GM23248 (cell line): ENCODE data around the gene UBE2H. TPM values are rescaled to one million over a fixed set of nuclear protein-coding genes. Genes with fewer than 3 reads are reported as not detected.
A peak's percentile ranks its signal among the peaks of the same experiment; 100 is the strongest.

Experiments
- DNase-seq: peaks from one replicate; pipeline ENCODE4 v3.0.0-alpha.2; 2015
- H2AFZ ChIP-seq: fragments of 200-600 bp; sonication (generic); 2 replicates; pipeline ENCODE4 v1.6.1; 2016; ENCODE audit warnings: antibody characterized with exemption
- H3F3A ChIP-seq: fragments of 200-600 bp; sonication (generic); 2 replicates; pipeline ENCODE4 v1.6.1; 2016; ENCODE audit warnings: mild to moderate bottlenecking, antibody characterized with exemption, mixed run types; ENCODE audit not compliant: insufficient read depth
- H3K27ac ChIP-seq: fragments of 200-600 bp; sonication (generic); 2 replicates; pipeline ENCODE4 v1.5.1; 2016; ENCODE audit warnings: mild to moderate bottlenecking
- H3K27me3 ChIP-seq: fragments of 200-600 bp; sonication (generic); replicated peaks from 2 replicates; pipeline ENCODE4 v1.6.1; 2016; ENCODE audit warnings: mild to moderate bottlenecking; ENCODE audit not compliant: insufficient read depth
- H3K36me3 ChIP-seq: fragments of 200-600 bp; sonication (generic); 2 replicates; pipeline ENCODE4 v1.6.1; 2016; ENCODE audit warnings: low read depth, mild to moderate bottlenecking
- H3K4me1 ChIP-seq: fragments of 200-600 bp; sonication (generic); 2 replicates; pipeline ENCODE4 v1.6.1; 2016; ENCODE audit warnings: mild to moderate bottlenecking; ENCODE audit not compliant: insufficient read depth
- H3K4me2 ChIP-seq: fragments of 200-600 bp; sonication (generic); one replicate; pipeline ENCODE4 v1.6.1; 2016; ENCODE audit warnings: mild to moderate bottlenecking; ENCODE audit not compliant: unreplicated experiment
- H3K4me3 ChIP-seq: fragments of 200-600 bp; sonication (generic); 2 replicates; pipeline ENCODE4 v1.5.1; 2016; ENCODE audit warnings: mild to moderate bottlenecking
- H3K79me2 ChIP-seq: fragments of 200-600 bp; sonication (generic); 2 replicates; pipeline ENCODE4 v1.6.1; 2016; ENCODE audit warnings: mild to moderate bottlenecking; ENCODE audit not compliant: insufficient read depth
- H3K9ac ChIP-seq: fragments of 200-600 bp; sonication (generic); 2 replicates; pipeline ENCODE4 v1.6.1; 2016; ENCODE audit warnings: mild to moderate bottlenecking
- H3K9me2 ChIP-seq: fragments of 200-600 bp; sonication (generic); 2 replicates; pipeline ENCODE4 v1.6.1; 2016; ENCODE audit warnings: mixed run types, mild to moderate bottlenecking, moderate library complexity; ENCODE audit not compliant: insufficient read depth
- H3K9me3 ChIP-seq: fragments of 200-600 bp; sonication (generic); one replicate; pipeline ENCODE4 v1.6.1; 2017; ENCODE audit warnings: low read depth
- H4K20me1 ChIP-seq: fragments of 200-600 bp; sonication (generic); 2 replicates; pipeline ENCODE4 v1.6.0; 2016; ENCODE audit not compliant: insufficient read depth
- EZH2 ChIP-seq: fragments of 200-600 bp; sonication (generic); IDR thresholded peaks from 2 replicates; pipeline ENCODE4 v1.6.1; 2018; ENCODE audit warnings: antibody characterized with exemption, mild to moderate bottlenecking; ENCODE audit not compliant: insufficient read depth, poor library complexity, severe bottlenecking
- EZH2phosphoT487 ChIP-seq: fragments of 200-600 bp; sonication (generic); IDR thresholded peaks from 2 replicates; pipeline ENCODE4 v1.6.1; 2018; ENCODE audit warnings: antibody characterized with exemption, moderate library complexity, mild to moderate bottlenecking, low read depth; ENCODE audit not compliant: insufficient read depth
- WGBS, 2 experiments: methylation state at CpG; one replicate each; pipeline ENCODE4 v1.1.6; 2015 to 2017; ENCODE audit warnings: low lambda C conversion rate in 2 of 2, low coverage in 1 of 2; ENCODE audit errors: missing lambda C conversion rate in 2 of 2; 5-methylcytosine and 5-hydroxymethylcytosine counted together
- in situ Hi-C: fragments of 300-500 bp; cut with MboI; formaldehyde crosslinking; loops from 2 replicates; pipeline ENCODE4 v1.15.0; 2020
- polyA plus RNA-seq: library from polyadenylated mRNA; unstranded; fragments of >200 nt; fragmentation: Nextera tagmentation; extraction: Ambion mirVana; gene quantifications from 2 replicates; pipeline ENCODE4 v1.2.1, GENCODE V29; 2016
- total RNA-seq: library from RNA; depleted of rRNA; stranded (reverse); fragments of >200 nt; shearing (Covaris generic); gene quantifications from 2 replicates; pipeline ENCODE4 v1.2.3, GENCODE V29; 2014

Gene UBE2H
- total and polyA plus RNA-seq, 2 experiments from 2014 or later: 40.7 to 44.4 TPM

DNA sequence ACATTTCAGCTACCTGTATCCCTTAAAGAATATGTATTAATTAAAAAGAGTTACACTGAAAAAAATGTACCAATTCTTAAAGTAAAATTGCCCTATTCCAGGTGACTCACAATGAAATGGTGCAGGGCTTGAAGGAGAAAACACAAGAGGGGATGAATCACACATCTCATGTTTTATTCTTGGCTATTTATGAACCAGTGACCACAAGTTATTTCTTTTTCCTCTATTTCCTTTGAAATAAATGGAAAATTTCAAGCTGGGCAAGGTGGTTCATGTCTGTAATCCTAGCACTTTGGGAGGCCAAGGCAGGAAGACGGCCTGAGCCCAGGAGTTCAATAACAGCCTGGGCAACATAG lies 106.8 kb downstream of the UBE2H start:
- Histone ChIP-seq H3K79me2 (peaks cover 65% of the 10 kb centered on the region), H3K4me1 (peaks cover 36% of the 10 kb centered on the region), H3K4me3 (peak overlapping the region; percentile 30; the same call in 1 of the 2 replicates), H4K20me1 (no peaks in the 10 kb centered on the region), H3K4me2 (peak overlapping the region; percentile 56), H3K36me3 (no peaks in the 10 kb centered on the region), H3K9me3 (no peaks in the 10 kb centered on the region), H2AFZ (no peak overlapping the region), H3F3A (peaks cover 37% of the 10 kb centered on the region), H3K9ac (peak overlapping the region; percentile 62), H3K9me2 (no peaks in the 10 kb centered on the region), H3K27ac (peak overlapping the region; percentile 94), H3K27me3 (no peaks in the 10 kb centered on the region)
- TF ChIP-seq EZH2 (no peak), EZH2phosphoT487 (no peak)
- WGBS, 2 experiments: 5 to 7% methylated on average over 1 of the region's 1 CpG
- DNase-seq: peak; percentile 91
- in situ Hi-C loops: loop anchor here (10.0 kb wide), 1 partner anchor 159 kb away; no protein-coding TSS in a partner anchor

DNA sequence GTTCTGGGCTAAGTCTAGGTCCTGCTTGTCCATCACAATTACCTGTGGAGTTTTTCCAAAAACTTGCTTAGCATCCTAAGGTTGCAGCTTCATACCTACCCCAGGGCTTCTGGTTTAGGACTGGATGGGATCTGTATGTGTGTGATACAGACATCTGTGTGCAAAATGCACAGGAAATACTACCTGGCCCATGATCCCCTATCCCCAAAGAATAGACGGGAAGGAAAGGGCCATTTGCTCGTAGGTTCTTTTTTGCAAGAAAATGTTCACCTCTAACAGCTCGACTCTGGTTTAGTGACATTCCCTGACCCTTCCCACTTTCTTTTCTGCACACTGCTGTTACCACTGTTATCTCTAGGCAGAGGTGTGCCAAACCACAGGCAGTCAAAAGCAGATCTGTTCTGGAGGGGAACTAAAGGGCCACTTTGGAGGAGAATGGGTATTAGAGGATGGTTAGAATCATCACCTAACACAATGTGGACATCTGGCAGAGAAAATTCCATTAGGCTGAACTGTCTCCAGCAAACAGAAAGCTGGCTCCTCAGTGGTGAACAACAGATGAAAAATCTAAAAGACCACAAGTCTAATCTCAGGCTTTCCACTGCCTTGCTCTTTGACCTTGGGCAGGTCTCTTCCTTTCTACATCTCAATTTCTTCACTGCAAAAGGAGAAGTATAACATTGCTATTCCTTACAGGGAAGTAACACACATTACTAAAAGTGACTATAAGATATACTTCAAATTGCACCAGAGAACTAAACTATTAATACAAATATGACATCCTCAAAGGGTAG lies 107.4 kb downstream of the UBE2H start:
- H3K4me1 ChIP-seq: peaks cover 41% of the 10 kb centered on the region
- no peaks in the 10 kb centered on the region for H3K27me3 ChIP-seq
- H3K9me3 ChIP-seq: no peaks in the 10 kb centered on the region
- 67 to 71% methylated on average over 3 of the region's 3 CpGs for WGBS, 2 experiments
- peaks cover 43% of the 10 kb centered on the region for H3F3A ChIP-seq
- no peak overlapping the region for H2AFZ ChIP-seq
- H3K27ac ChIP-seq: peak overlapping the region; percentile 94
- no peaks in the 10 kb centered on the region for H4K20me1 ChIP-seq
- peak overlapping the region; percentile 56 for H3K4me2 ChIP-seq
- no peak for TF ChIP-seq EZH2phosphoT487
- no peak for TF ChIP-seq EZH2
- in situ Hi-C loops: loop anchor here (10.0 kb wide), 1 partner anchor 159 kb away; no protein-coding TSS in a partner anchor
- peaks cover 60% of the 10 kb centered on the region for H3K79me2 ChIP-seq
- DNase-seq: peak; percentile 88
- peak overlapping the region; percentile 62 for H3K9ac ChIP-seq
- no peaks in the 10 kb centered on the region for H3K9me2 ChIP-seq
- H3K4me3 ChIP-seq: peak overlapping the region; percentile 30; the same call in 1 of the 2 replicates
- H3K36me3 ChIP-seq: no peaks in the 10 kb centered on the region

DNA sequence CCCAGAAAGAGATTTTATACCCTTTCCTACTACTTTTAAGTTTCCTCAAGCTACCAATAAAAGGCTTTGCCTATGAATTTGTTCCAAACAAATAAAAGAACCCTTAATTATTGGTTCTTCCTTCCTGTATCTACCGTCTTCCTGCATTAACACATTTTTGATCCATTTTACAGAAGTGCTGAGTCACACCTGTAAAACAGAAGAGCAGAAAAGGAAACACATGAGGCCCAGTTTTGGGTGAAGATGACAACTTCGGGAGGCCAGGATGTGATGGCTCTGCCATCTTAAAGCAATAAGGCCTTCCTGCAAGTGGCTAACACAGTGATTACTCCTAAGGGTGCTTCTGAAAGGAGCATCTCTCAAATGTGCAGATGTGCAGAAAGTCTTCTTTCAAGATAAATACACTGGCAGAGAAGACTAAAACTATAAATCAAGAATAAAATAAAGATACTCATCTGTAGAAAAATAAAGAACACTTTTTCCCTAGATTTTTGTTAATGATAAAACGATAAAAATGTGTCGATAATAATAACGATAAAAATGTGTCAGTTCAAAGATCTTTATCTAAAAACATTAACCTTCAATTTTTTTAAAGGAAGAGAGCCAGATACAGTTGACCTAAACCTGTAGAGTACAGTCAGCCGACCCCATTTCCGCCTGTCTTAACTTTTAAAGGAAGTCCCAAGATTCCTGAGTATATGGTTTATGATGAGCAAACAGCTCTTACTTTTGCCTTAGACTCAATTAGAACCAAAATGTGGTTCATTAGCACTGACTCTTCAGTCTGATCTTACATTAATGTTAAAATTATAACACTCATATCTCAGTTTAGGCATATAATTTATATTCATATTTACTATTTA lies 108.6 kb downstream of the UBE2H start:
- Histone ChIP-seq H3K27me3 (no peaks in the 10 kb centered on the region), H3K4me1 (peaks cover 49% of the 10 kb centered on the region), H3K9ac (no peak overlapping the region), H3F3A (peaks cover 54% of the 10 kb centered on the region), H2AFZ (no peak overlapping the region), H3K4me2 (no peak overlapping the region), H4K20me1 (no peaks in the 10 kb centered on the region), H3K27ac (no peak overlapping the region), H3K9me3 (no peaks in the 10 kb centered on the region), H3K9me2 (no peaks in the 10 kb centered on the region), H3K79me2 (peaks cover 52% of the 10 kb centered on the region), H3K36me3 (no peaks in the 10 kb centered on the region), H3K4me3 (no peak overlapping the region)
- TF ChIP-seq EZH2phosphoT487 (no peak), EZH2 (no peak)
- 81% methylated on average over 7 of the region's 7 CpGs for WGBS, 2 experiments
- in situ Hi-C loops: loop anchor here (10.0 kb wide), 1 partner anchor 161 kb away; no protein-coding TSS in a partner anchor
- DNase-seq: peak; percentile 21

DNA sequence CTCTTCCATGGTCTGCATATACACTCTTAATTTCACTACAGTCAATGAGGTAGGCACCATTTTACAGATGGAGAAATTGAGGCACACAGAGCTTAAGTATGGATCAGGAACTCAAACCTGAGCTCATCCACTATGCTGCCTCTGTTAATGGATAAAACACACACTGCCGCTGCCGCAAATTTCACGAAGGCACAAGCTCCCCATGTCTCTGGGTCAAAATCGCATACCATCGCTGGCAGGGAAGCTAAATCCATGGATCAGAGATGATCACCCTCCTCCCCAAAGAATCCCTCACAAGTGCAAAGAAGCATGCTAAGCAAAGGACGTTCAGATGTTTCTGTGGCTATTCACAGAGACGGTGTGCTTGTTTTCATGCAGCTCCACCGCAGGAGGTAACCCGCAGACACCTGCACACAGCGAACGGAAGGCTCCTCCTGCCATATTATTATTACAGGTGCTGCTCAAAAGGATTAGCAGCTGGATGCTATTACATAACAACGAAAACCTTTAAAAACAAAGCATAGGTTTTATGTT lies 109.3 kb downstream of the UBE2H start:
- DNase-seq: no peak
- Histone ChIP-seq H3K4me3 (no peak overlapping the region), H3K9me2 (no peaks in the 10 kb centered on the region), H4K20me1 (no peaks in the 10 kb centered on the region), H3K9me3 (no peaks in the 10 kb centered on the region), H3K79me2 (peaks cover 50% of the 10 kb centered on the region), H3K4me2 (no peak overlapping the region), H3K27ac (no peak overlapping the region), H3K4me1 (peaks cover 49% of the 10 kb centered on the region), H3K9ac (no peak overlapping the region), H3F3A (peaks cover 56% of the 10 kb centered on the region), H3K36me3 (no peaks in the 10 kb centered on the region; the same call in 1 of the 2 replicates), H3K27me3 (no peaks in the 10 kb centered on the region), H2AFZ (no peak overlapping the region)
- WGBS, 2 experiments: 82 to 83% methylated on average over 12 of the region's 12 CpGs
- TF ChIP-seq EZH2 (no peak), EZH2phosphoT487 (no peak)
- in situ Hi-C loops: loop anchor here (10.0 kb wide), 1 partner anchor 161 kb away; no protein-coding TSS in a partner anchor
